HEK293 (cell line): ENCODE data around the gene NCEH1.

Source experiments
- CTCF ChIA-PET: fragments of 350-600 bp; formaldehyde crosslinking; extraction: SDS; loops from one replicate; lab custom pipeline; 2021; ENCODE audit warnings: antibody characterized with exemption; lab: Yijun Ruan, JAX
- POLR2A ChIA-PET: fragments of 300-600 bp; formaldehyde crosslinking; extraction: SDS; loops from one replicate; lab custom pipeline; 2020; ENCODE audit warnings: antibody characterized with exemption, inconsistent platforms; lab: Yijun Ruan, JAX
- H3K27ac ChIP-seq: fragments of 200-500 bp; sonication (Bioruptor generic); 2 replicates; pipeline ENCODE4 v1.5.1; 2014; ENCODE audit warnings: low read depth, low read length, control low read depth, inconsistent platforms; ENCODE audit errors: extremely low read depth
- H3K36me3 ChIP-seq, 2 experiments: fragments of 200-500 bp in 1 of 2; sonication (Bioruptor generic) in 1 of 2; 1 replicate in 1 of 2; 2 replicates in 1 of 2; pipeline ENCODE4 v1.5.1; 2014 to 2017; ENCODE audit warnings: inconsistent platforms in 2 of 2, low read length in 2 of 2; ENCODE audit not compliant: control insufficient read depth in 2 of 2, insufficient read depth in 1 of 2
- H3K4me1 ChIP-seq: fragments of 200-500 bp; sonication (Bioruptor generic); 2 replicates; pipeline ENCODE4 v1.5.1; 2014; ENCODE audit warnings: mild to moderate bottlenecking, low read length, inconsistent platforms; ENCODE audit not compliant: control insufficient read depth, insufficient read depth
- H3K4me3 ChIP-seq: 2 replicates; pipeline ENCODE4 v1.5.1; 2011; ENCODE audit warnings: low read depth, mild to moderate bottlenecking, control low read depth, low read length, moderate library complexity
- H3K9me3 ChIP-seq: fragments of 200-500 bp; sonication (Bioruptor generic); 2 replicates; pipeline ENCODE4 v1.5.1; 2014; ENCODE audit warnings: low read depth, low read length, inconsistent platforms; ENCODE audit not compliant: control insufficient read depth, insufficient read depth
- IKZF3 ChIP-seq: fragments of 450-650 bp; IDR thresholded peaks from 2 replicates; pipeline ENCODE4 v1.5.0; 2018; ENCODE audit warnings: missing biosample characterization, mild to moderate bottlenecking, missing genetic modification characterization, moderate library complexity
- OVOL3 ChIP-seq: fragments of 450-650 bp; formaldehyde crosslinking; IDR thresholded peaks from 2 replicates; pipeline ENCODE4 v1.5.1; 2016; ENCODE audit warnings: missing biosample characterization, missing genetic modification characterization
- REPIN1 ChIP-seq: fragments of 450-650 bp; formaldehyde crosslinking; IDR thresholded peaks from 2 replicates; pipeline ENCODE4 v1.5.1; 2017; ENCODE audit warnings: missing biosample characterization, missing genetic modification characterization, low read depth
- SETDB1 ChIP-seq: IDR thresholded peaks from one replicate; pipeline ENCODE4 v1.6.1; 2017; ENCODE audit warnings: mild to moderate bottlenecking, low read length, moderate library complexity, mixed read lengths; ENCODE audit not compliant: insufficient read length
- ZEB2 ChIP-seq: fragments of 450-650 bp; formaldehyde crosslinking; IDR thresholded peaks from 2 replicates; pipeline ENCODE4 v1.5.1; 2016; ENCODE audit warnings: missing biosample characterization, missing genetic modification characterization
- ZNF114 ChIP-seq: fragments of 450-650 bp; formaldehyde crosslinking; IDR thresholded peaks from 2 replicates; pipeline ENCODE4 v1.5.0; 2017; ENCODE audit warnings: missing biosample characterization, missing genetic modification characterization
- ZNF133 ChIP-seq: fragments of 450-650 bp; formaldehyde crosslinking; IDR thresholded peaks from 2 replicates; pipeline ENCODE4 v1.5.1; 2016; ENCODE audit warnings: missing biosample characterization, missing genetic modification characterization
- ZNF341 ChIP-seq: fragments of 450-650 bp; formaldehyde crosslinking; IDR thresholded peaks from 2 replicates; pipeline ENCODE4; 2016; ENCODE audit warnings: low read depth, missing biosample characterization, missing genetic modification characterization
- ZNF354C ChIP-seq: fragments of 450-650 bp; formaldehyde crosslinking; IDR thresholded peaks from 2 replicates; pipeline ENCODE4 v1.5.1; 2016; ENCODE audit warnings: missing biosample characterization, missing genetic modification characterization, low read depth, borderline replicate concordance
- ZNF621 ChIP-seq: fragments of 450-650 bp; formaldehyde crosslinking; IDR thresholded peaks from 2 replicates; pipeline ENCODE4 v1.5.1; 2017; ENCODE audit warnings: missing biosample characterization, missing genetic modification characterization
- ZNF677 ChIP-seq: fragments of 450-650 bp; IDR thresholded peaks from 2 replicates; pipeline ENCODE4 v1.5.0; 2018; ENCODE audit warnings: missing biosample characterization, mild to moderate bottlenecking, missing genetic modification characterization, moderate library complexity
- ZNF76 ChIP-seq: fragments of 450-650 bp; formaldehyde crosslinking; IDR thresholded peaks from 2 replicates; pipeline ENCODE4; 2016; ENCODE audit warnings: low read depth, missing biosample characterization, missing genetic modification characterization, borderline replicate concordance
- ZNF768 ChIP-seq: fragments of 450-650 bp; formaldehyde crosslinking; IDR thresholded peaks from 2 replicates; pipeline ENCODE4 v1.5.1; 2018; ENCODE audit warnings: missing biosample characterization, mild to moderate bottlenecking, missing genetic modification characterization
- TF ChIP-seq, protein P1 (sequence below): fragments of 450-650 bp; formaldehyde crosslinking; IDR thresholded peaks from 2 replicates; pipeline ENCODE4 v1.5.1; 2016; ENCODE audit warnings: missing biosample characterization, missing genetic modification characterization
- TF ChIP-seq, protein P2 (sequence below): fragments of 450-650 bp; formaldehyde crosslinking; IDR thresholded peaks from 2 replicates; pipeline ENCODE4 v1.5.1; 2016; ENCODE audit warnings: missing biosample characterization, missing genetic modification characterization
- TF ChIP-seq, protein P3 (sequence below): fragments of 450-650 bp; formaldehyde crosslinking; IDR thresholded peaks from 2 replicates; pipeline ENCODE4 v1.5.1; 2016; ENCODE audit warnings: missing biosample characterization, missing genetic modification characterization
- TF ChIP-seq, protein P4 (sequence below): fragments of 450-650 bp; formaldehyde crosslinking; IDR thresholded peaks from 2 replicates; pipeline ENCODE4 v1.5.1; 2016; ENCODE audit warnings: missing biosample characterization, missing genetic modification characterization

The NCEH1 gene

DNA sequence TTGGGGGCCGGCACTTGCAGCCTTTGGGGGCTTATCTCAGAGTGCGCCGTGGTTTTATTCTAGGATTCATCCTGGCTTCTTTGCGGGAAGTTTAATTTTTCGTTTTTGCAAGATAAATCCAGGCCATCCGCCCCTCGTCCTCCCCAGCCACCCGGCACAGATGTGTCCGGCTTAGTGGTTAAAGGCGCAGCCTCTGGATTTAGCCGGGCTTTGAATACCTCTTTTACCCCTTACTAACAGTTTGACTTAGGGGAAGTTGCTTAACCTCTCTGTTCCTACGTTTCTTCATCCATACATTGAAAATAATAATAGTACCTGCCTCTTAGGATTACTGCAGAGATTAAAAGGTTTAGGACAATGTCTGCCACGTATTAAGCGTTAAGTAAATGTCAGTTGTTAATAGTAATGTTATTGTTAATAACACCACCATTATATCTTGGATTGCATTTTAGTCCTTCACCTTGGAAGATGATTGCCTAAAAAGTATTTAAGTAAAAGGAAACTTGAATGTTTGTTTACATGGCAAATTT lies 40.4 kb upstream of the NCEH1 start:
- Histone ChIP-seq H3K4me3 (peak overlapping the region; percentile 99), H3K9me3 (no peaks in the 10 kb centered on the region), H3K4me1 (no peaks in the 10 kb centered on the region), H3K27ac (peak overlapping the region; percentile 77), H3K36me3 (peaks cover 1 to 26% of the 10 kb centered on the region in 2 experiments; a peak in 2 of 3 replicates)
- ChIA-PET POLR2A (no interaction called here), CTCF (interaction anchor here (0.6 to 2.3 kb wide), 6 partner anchors 14 to 639 kb away, joined by 3 to 13 read pairs (median 5); no protein-coding TSS in a partner anchor)
- TF ChIP-seq OVOL3 (tag by site-specific recombination) (no peak), ZNF768 (tag by site-specific recombination) (0 out of 2 replicates have a peak, but pooled peaks have one; percentile 31)

DNA sequence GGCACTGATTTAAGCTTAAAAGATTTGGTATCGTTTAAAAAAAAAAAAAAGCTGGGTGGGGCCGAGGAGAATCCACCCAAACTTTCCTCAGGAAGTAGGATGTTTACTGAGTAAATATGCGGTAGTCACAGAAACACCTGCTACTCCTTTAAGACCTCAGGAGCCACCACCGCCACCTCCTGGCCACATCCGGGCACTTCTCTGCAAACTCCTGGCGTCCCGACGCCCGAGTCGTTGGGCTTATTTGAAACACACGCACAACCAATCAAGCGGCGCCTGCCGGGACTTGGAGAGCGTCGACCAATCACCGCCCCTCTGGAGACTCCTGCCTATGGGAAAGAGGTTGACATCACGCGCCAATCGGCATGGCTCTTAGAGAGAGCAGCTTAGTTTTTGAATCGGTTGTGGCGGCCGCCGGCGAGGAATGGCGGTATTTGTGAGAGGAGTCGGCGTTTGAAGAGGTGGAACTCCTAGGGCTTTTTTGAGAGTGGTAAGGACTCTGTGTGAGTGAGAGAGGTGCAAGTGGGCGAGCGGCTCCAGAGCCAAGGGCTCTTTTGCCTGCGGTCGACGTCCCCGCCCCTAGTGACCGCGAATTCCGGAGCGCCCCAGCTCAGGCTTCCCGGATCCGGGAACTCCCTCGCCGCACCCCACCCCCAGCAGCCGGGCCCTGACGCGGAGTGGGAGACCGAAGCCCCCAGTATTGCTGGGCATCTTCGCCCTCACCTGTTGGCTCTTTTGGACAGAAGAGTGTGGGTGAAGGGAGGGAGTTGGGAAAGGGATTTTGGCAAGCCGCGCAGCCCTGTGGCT lies 39.7 kb upstream of the NCEH1 start, which contains the start of gene ECT2:
TSS of gene ECT2 (plus strand) at position 359 of the 807 bp plus-strand sequence. CDS start 3,805 bp downstream, outside the sequence.
- H3K36me3 ChIP-seq = peaks cover 0 to 19% of the 10 kb centered on the region in 2 experiments; a peak in 1 of 3 replicates
- peak within 1 kb of the TSS; percentile 99 for H3K4me3 ChIP-seq
- no peaks in the 10 kb centered on the region for H3K4me1 ChIP-seq
- no peaks in the 10 kb centered on the region for H3K9me3 ChIP-seq
- POLR2A ChIA-PET = interaction anchor here (0.6 to 0.9 kb wide), 6 partner anchors 11 to 77 kb away, joined by 3 to 7 read pairs (median 5); partner anchors contain the start of gene NCEH1
- H3K27ac ChIP-seq = peak within 1 kb of the TSS; percentile 77
- CTCF ChIA-PET = interaction anchor here (0.6 to 2.3 kb wide), 8 partner anchors 13 to 639 kb away, joined by 3 to 13 read pairs (median 4); no protein-coding TSS in a partner anchor
- TF ChIP-seq REPIN1 (tag by site-specific recombination) (no peak), IKZF3 (tag by site-specific recombination) (peak; percentile 50), ZNF114 (tag by site-specific recombination) (no peak), SETDB1 (peak; percentile 60), ZEB2 (peak; percentile 64; the same call in 1 of the 2 replicates), ZNF341 (tag by site-specific recombination) (peak; percentile 67), ZNF621 (tag by site-specific recombination) (no peak), ZNF76 (peak; percentile 75), ZNF133 (tag by site-specific recombination) (no peak), ZNF354C (tag by site-specific recombination) (no peak), ZNF677 (tag by site-specific recombination) (no peak)
- TF ChIP-seq, protein P1, sequence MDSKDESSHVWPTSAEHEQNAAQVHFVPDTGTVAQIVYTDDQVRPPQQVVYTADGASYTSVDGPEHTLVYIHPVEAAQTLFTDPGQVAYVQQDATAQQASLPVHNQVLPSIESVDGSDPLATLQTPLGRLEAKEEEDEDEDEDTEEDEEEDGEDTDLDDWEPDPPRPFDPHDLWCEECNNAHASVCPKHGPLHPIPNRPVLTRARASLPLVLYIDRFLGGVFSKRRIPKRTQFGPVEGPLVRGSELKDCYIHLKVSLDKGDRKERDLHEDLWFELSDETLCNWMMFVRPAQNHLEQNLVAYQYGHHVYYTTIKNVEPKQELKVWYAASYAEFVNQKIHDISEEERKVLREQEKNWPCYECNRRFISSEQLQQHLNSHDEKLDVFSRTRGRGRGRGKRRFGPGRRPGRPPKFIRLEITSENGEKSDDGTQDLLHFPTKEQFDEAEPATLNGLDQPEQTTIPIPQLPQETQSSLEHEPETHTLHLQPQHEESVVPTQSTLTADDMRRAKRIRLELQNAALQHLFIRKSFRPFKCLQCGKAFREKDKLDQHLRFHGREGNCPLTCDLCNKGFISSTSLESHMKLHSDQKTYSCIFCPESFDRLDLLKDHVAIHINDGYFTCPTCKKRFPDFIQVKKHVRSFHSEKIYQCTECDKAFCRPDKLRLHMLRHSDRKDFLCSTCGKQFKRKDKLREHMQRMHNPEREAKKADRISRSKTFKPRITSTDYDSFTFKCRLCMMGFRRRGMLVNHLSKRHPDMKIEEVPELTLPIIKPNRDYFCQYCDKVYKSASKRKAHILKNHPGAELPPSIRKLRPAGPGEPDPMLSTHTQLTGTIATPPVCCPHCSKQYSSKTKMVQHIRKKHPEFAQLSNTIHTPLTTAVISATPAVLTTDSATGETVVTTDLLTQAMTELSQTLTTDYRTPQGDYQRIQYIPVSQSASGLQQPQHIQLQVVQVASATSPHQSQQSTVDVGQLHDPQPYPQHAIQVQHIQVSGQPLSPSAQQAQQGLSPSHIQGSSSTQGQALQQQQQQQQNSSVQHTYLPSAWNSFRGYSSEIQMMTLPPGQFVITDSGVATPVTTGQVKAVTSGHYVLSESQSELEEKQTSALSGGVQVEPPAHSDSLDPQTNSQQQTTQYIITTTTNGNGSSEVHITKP = no peak
- TF ChIP-seq, protein P2, sequence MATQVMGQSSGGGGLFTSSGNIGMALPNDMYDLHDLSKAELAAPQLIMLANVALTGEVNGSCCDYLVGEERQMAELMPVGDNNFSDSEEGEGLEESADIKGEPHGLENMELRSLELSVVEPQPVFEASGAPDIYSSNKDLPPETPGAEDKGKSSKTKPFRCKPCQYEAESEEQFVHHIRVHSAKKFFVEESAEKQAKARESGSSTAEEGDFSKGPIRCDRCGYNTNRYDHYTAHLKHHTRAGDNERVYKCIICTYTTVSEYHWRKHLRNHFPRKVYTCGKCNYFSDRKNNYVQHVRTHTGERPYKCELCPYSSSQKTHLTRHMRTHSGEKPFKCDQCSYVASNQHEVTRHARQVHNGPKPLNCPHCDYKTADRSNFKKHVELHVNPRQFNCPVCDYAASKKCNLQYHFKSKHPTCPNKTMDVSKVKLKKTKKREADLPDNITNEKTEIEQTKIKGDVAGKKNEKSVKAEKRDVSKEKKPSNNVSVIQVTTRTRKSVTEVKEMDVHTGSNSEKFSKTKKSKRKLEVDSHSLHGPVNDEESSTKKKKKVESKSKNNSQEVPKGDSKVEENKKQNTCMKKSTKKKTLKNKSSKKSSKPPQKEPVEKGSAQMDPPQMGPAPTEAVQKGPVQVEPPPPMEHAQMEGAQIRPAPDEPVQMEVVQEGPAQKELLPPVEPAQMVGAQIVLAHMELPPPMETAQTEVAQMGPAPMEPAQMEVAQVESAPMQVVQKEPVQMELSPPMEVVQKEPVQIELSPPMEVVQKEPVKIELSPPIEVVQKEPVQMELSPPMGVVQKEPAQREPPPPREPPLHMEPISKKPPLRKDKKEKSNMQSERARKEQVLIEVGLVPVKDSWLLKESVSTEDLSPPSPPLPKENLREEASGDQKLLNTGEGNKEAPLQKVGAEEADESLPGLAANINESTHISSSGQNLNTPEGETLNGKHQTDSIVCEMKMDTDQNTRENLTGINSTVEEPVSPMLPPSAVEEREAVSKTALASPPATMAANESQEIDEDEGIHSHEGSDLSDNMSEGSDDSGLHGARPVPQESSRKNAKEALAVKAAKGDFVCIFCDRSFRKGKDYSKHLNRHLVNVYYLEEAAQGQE (tag by site-specific recombination) = 0 out of 2 replicates have a peak, but pooled peaks have one; percentile 7
- TF ChIP-seq, protein P3, sequence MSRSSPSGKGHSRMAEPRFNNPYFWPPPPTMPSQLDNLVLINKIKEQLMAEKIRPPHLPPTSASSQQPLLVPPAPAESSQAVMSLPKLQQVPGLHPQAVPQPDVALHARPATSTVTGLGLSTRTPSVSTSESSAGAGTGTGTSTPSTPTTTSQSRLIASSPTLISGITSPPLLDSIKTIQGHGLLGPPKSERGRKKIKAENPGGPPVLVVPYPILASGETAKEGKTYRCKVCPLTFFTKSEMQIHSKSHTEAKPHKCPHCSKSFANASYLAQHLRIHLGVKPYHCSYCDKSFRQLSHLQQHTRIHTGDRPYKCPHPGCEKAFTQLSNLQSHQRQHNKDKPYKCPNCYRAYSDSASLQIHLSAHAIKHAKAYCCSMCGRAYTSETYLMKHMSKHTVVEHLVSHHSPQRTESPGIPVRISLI (tag by site-specific recombination) = 0 out of 2 replicates have a peak, but pooled peaks have one; percentile 74
- TF ChIP-seq, protein P4, sequence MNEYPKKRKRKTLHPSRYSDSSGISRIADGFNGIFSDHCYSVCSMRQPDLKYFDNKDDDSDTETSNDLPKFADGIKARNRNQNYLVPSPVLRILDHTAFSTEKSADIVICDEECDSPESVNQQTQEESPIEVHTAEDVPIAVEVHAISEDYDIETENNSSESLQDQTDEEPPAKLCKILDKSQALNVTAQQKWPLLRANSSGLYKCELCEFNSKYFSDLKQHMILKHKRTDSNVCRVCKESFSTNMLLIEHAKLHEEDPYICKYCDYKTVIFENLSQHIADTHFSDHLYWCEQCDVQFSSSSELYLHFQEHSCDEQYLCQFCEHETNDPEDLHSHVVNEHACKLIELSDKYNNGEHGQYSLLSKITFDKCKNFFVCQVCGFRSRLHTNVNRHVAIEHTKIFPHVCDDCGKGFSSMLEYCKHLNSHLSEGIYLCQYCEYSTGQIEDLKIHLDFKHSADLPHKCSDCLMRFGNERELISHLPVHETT (tag by site-specific recombination) = peak; percentile 25; the same call in 1 of the 2 replicates
